ENCODE data around the gene NDRG4. TPM values are rescaled to one million over a fixed set of nuclear protein-coding genes. Genes with fewer than 3 reads are reported as not detected.

The NDRG4 gene
- total RNA-seq, 2 donors from 2014 or later: 6.0 to 33.9 TPM

GRCh38 chr16:58458606-58459343 is 41.2 kb upstream of the NDRG4 start:
- no peaks in the 10 kb centered on the region for H3K9me3 ChIP-seq
- intact Hi-C loops (cut with DNase I): no loop called here
- no peak for DNase-seq
- no peak overlapping the region for H3K27ac ChIP-seq
- WGBS, 2 donors: 73 to 78% methylated on average over 10 of the region's 10 CpGs
- ATAC-seq: no peak
- no peaks in the 10 kb centered on the region for H3K36me3 ChIP-seq (replicated peaks in 1 of 2; ENCODE audit: insufficient read depth in 1 of 2, low read depth in 2 of 2)
- H3K4me3 ChIP-seq: no peak overlapping the region
- peaks cover 0 to 1% of the 10 kb centered on the region in 2 donors for H3K27me3 ChIP-seq
- H3K4me1 ChIP-seq: peaks cover 1% of the 10 kb centered on the region
- TF ChIP-seq CTCF (IDR thresholded peaks at IDR 0.05) (no peak), POLR2A (IDR thresholded peaks at IDR 0.05) (no peak)

DNA sequence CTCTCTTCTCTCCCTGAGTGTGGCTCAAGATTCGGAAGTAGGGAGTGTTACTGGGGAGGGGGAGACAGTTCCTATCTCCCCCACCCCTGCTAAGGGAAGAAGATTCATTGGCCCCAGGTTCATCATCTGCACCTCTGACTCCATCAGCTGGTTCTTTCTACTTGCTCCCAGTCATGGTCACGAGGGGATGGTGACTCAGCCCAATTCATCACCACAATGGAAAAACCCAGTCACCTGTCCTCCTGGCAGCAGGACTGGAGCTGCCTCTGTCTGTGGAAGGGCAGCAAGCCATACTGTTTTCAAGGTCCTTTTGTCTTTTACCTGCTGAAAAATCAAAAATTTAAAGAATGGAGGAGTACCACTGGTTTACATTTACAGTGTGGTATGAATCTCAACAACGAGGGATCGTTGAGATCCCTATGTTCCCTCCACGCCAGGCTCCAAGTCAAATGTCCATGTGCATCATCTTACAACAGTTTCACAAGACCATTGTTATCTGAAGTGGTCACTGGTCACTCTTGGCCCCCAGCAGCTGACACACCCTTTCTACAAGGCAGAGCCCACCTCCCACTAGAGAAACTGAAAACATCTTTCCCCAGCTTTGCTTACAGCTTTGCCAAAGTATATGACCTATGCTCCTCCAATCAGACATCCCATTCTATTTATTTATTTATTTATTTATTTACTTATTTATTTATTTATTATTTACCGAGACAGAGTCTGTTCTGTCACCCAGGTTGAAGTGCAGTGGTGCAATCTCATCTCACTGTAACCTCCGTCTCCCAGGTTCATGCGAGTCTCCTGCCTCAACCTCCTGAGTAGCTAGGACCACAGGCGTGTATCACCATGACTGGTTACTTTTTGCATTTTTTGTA is 40.4 kb upstream of the NDRG4 start:
- H3K27me3 ChIP-seq: peaks cover 0 to 9% of the 10 kb centered on the region in 2 donors
- intact Hi-C loops (cut with DNase I): no loop called here
- H3K27ac ChIP-seq: no peak overlapping the region
- H3K4me1 ChIP-seq: peaks cover 9% of the 10 kb centered on the region
- no peak overlapping the region for H3K4me3 ChIP-seq
- H3K36me3 ChIP-seq (replicated peaks in 1 of 2; ENCODE audit: insufficient read depth in 1 of 2, low read depth in 2 of 2): no peaks in the 10 kb centered on the region
- 75 to 83% methylated on average over 9 of the region's 9 CpGs for WGBS, 2 donors
- TF ChIP-seq POLR2A (IDR thresholded peaks at IDR 0.05): no peak
- TF ChIP-seq CTCF (IDR thresholded peaks at IDR 0.05): no peak
- ATAC-seq: no peak
- no peaks in the 10 kb centered on the region for H3K9me3 ChIP-seq
- DNase-seq: peak in 2 of 4 donors; percentile 7 to 9

- WGBS, 2 donors: 43% methylated on average over 4 of the region's 4 CpGs
- Histone ChIP-seq H3K4me1 (peaks cover 15% of the 10 kb centered on the region), H3K9me3 (no peaks in the 10 kb centered on the region), H3K4me3 (no peak overlapping the region), H3K27ac (no peak overlapping the region), H3K36me3 (replicated peaks in 1 of 2; ENCODE audit: insufficient read depth in 1 of 2, low read depth in 2 of 2) (no peaks in the 10 kb centered on the region), H3K27me3 (peaks cover 0 to 16% of the 10 kb centered on the region in 2 donors)
- intact Hi-C loops (cut with DNase I): no loop called here
- TF ChIP-seq CTCF (IDR thresholded peaks at IDR 0.05) (no peak), POLR2A (IDR thresholded peaks at IDR 0.05) (no peak)
- DNase-seq (no peak), ATAC-seq (no peak)
Observed at GRCh38 chr16:58460219-58460610, 39.7 kb upstream of the NDRG4 start.

DNA sequence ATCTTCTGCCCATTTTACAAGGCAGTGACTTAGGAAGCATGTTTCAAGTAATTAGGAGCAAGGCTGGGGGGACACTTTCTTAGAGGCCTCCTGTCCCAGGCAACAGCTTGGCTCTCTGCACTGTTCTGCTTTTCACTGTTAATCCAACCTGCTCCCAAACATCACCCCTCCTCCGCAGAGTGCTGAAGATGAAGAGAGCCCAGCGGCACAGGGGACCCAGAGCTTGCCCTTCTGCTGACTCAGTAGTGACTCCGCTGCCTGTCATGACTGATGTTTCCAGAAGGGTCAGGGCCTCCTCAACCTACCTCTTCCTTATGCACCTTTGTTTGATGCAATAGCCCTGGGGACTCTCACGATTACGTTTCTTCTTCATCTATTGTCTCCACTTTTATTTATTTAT is 38.9 kb upstream of the NDRG4 start:
- H3K4me3 ChIP-seq: no peak overlapping the region
- ATAC-seq (no peak), DNase-seq (no peak)
- intact Hi-C loops (cut with DNase I): no loop called here
- WGBS, 2 donors: 63 to 73% methylated on average over 5 of the region's 5 CpGs
- H3K9me3 ChIP-seq: no peaks in the 10 kb centered on the region
- TF ChIP-seq CTCF (IDR thresholded peaks at IDR 0.05) (no peak), POLR2A (IDR thresholded peaks at IDR 0.05) (no peak)
- H3K36me3 ChIP-seq (replicated peaks in 1 of 2; ENCODE audit: insufficient read depth in 1 of 2, low read depth in 2 of 2): no peaks in the 10 kb centered on the region
- H3K27me3 ChIP-seq: peaks cover 0 to 22% of the 10 kb centered on the region in 2 donors
- H3K4me1 ChIP-seq: peaks cover 15% of the 10 kb centered on the region
- H3K27ac ChIP-seq: no peak overlapping the region
